Choroid plexus epithelial cell (primary cell): ENCODE measurements around the gene MDFIC2.
"Not testable (repeated sequence)": the region's sequence is repeated elsewhere in the genome, so short reads cannot be mapped to it uniquely, and the experiment has no call there.

Source experiments
- DNase-seq: peaks from one replicate; pipeline ENCODE4 v3.0.0-alpha.2; 2010; ENCODE audit warnings: low read depth
- H3K4me3 ChIP-seq: 2 replicates; pipeline ENCODE4 v1.5.1; 2011; ENCODE audit warnings: low read depth, mild to moderate bottlenecking, control low read depth, low read length, moderate library complexity
- CTCF ChIP-seq: conservative IDR thresholded peaks from 2 replicates; pipeline ENCODE4 v1.5.1; 2011; ENCODE audit warnings: low read depth, mild to moderate bottlenecking, control low read depth, inconsistent platforms, low read length, moderate library complexity

Gene MDFIC2

GRCh38 chr3:70291097-70291482 is 21.3 kb downstream of the MDFIC2 start:
- no peak overlapping the region for H3K4me3 ChIP-seq
- TF ChIP-seq CTCF: no peak
- no peak for DNase-seq

DNA sequence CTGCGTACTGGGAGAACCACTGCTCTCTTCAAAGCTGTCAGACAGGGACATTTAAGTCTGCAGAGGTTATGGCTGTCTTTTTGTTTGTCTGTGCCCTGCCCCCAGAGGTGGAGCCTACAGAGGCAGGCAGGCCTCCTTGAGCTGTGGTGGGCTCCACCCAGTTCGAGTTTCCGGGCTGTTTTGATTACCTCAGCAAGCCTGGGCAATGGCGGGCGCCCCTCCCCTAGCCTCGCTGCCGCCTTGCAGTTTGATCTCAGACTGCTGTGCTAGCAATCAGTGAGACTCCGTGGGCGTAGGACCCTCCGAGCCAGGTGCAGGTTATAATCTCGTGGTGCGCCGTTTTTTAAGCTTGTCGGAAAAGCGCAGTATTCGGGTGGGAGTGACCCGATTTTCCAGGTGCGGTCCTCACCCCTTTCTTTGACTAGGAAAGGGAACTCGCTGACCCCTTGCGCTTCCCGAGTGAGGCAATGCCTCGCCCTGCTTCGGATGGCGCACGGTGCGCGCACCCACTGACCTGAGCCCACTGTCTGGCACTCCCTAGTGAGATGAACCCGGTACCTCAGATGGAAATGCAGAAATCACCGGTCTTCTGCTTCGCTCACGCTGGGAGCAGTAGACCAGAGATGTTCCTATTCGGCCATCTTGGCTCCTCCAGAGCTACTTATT is 21.9 kb downstream of the MDFIC2 start:
- H3K4me3 ChIP-seq, DNase-seq: not testable (repeated sequence)

DNA sequence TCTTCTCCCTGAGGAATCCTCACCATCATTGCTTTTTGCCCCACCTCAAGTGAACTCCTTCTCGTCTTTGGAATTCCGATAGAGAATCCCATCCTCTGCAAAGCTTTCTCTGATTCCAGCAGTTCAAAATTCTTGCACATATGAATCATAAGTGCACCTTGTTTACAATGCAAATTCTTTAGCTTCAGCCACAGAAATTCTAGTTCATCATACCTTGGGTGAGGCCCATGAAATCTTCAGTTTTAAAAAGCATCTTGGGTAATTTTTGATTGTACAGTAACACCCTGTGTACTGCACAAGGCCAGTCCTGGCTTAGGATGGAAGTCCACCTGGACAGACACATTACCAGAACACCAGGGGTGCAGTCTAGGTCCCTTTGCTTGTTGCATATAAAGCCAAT is 30.8 kb downstream of the MDFIC2 start:
- DNase-seq: peak; percentile 79

GRCh38 chr3:70277304-70277703 is 35.1 kb downstream of the MDFIC2 start:
- no peak for DNase-seq
- no peak overlapping the region for H3K4me3 ChIP-seq
- no peak for TF ChIP-seq CTCF

More for the DNA sequence above, 30.8 kb downstream of the MDFIC2 start:
- no peak overlapping the region for H3K4me3 ChIP-seq
- TF ChIP-seq CTCF: no peak

GRCh38 chr3:70276901-70277300 is 35.5 kb downstream of the MDFIC2 start:
- DNase-seq: no peak
- no peak overlapping the region for H3K4me3 ChIP-seq
- TF ChIP-seq CTCF: no peak

DNA sequence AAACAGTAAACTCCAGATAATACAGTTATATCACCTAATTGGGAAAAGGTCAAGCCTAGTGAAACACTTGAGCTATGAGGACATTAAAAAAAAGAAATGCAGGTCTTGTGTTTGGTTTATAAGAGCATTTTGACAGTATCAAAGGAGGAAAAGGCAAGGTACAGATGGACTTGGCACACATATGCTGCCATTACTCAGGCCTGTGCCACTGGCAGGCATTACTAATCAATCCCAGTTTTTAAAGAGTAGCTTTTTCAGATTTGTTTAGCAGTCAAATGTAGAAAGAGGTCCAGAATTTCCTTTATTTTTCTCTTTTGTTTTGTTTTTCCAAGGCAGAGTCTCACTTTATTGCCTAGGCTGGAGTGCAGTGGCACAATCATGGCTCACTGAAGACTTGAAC is 38.9 kb downstream of the MDFIC2 start:
- peak; percentile 39 for DNase-seq
- TF ChIP-seq CTCF: no peak
- H3K4me3 ChIP-seq: no peak overlapping the region

DNA sequence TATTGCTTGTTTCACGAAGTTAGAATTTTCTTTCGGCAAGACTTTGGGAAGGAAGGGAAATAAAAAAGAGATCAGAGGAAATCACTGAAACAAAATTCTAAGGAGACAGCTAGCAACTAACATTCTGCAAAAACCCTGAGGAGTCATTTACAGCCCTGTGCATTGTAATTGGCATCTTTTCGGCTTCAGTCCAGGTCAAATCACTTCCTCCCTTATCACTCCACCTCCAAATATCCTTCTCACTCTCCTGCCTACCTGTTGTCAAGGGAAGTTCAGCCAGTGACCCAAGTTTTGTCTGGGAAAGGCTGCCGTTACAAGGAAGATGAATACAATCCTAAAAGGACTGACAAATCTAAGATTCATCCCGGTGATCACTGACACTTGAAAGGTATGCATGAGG is 39.6 kb downstream of the MDFIC2 start:
- DNase-seq: no peak
- no peak for TF ChIP-seq CTCF
- no peak overlapping the region for H3K4me3 ChIP-seq
